Spleen (tissue), 11 donors: ENCODE results near the gene RFLNA. TPM values are rescaled to one million over a fixed set of nuclear protein-coding genes. Genes with fewer than 3 reads are reported as not detected.

ENCODE experiments used
- DNase-seq: peaks from one replicate; pipeline ENCODE4 v3.0.0-alpha.2; 2020
- H3K27ac ChIP-seq, 8 donors: fragments of 200-600 bp; sonication (generic) in 7 of 8; 1 replicate in 4 of 8; 2 replicates in 4 of 8; pipeline versions ENCODE4 v1.5.0 to v1.8.0; 2016 to 2021; ENCODE audit warnings: inconsistent platforms in 4 of 8, mild to moderate bottlenecking in 4 of 8, moderate library complexity in 1 of 8
- H3K27me3 ChIP-seq, 7 donors: fragments of 200-600 bp; sonication (generic) in 6 of 7; replicated peaks in 1 of 7; 1 replicate in 4 of 7; 2 replicates in 3 of 7; pipeline versions ENCODE4 v1.5.0 to v1.8.0; 2016 to 2021; ENCODE audit warnings: inconsistent platforms in 3 of 7, mild to moderate bottlenecking in 1 of 7
- H3K36me3 ChIP-seq, 6 donors: fragments of 200-600 bp; sonication (generic) in 5 of 6; 1 replicate in 4 of 6; 2 replicates in 2 of 6; pipeline versions ENCODE4 v1.5.0 to v1.8.0; 2016 to 2021; ENCODE audit warnings: inconsistent platforms in 2 of 6
- H3K4me1 ChIP-seq, 6 donors: fragments of 200-600 bp; sonication (generic) in 5 of 6; 1 replicate in 3 of 6; 2 replicates in 3 of 6; pipeline versions ENCODE4 v1.5.0 to v1.8.0; 2016 to 2021; ENCODE audit warnings: inconsistent platforms in 3 of 6
- H3K4me3 ChIP-seq, 8 donors: fragments of 200-600 bp; sonication (generic) in 7 of 8; 1 replicate in 4 of 8; 2 replicates in 4 of 8; pipeline versions ENCODE4 v1.5.0 to v1.8.0; 2016 to 2021; ENCODE audit warnings: inconsistent platforms in 4 of 8, mild to moderate bottlenecking in 4 of 8, moderate library complexity in 2 of 8
- H3K9me3 ChIP-seq, 8 donors: fragments of 200-600 bp; sonication (generic) in 7 of 8; 1 replicate in 4 of 8; 2 replicates in 4 of 8; pipeline versions ENCODE4 v1.5.0 to v1.8.0; 2016 to 2021; ENCODE audit warnings: inconsistent platforms in 4 of 8
- POLR2A ChIP-seq, 3 donors: fragments of 450-650 bp; IDR thresholded peaks; one replicate each; pipeline ENCODE4 v1.5.1; 2017; ENCODE audit warnings: antibody characterized with exemption in 3 of 3, mild to moderate bottlenecking in 1 of 3
- POLR2AphosphoS5 ChIP-seq, 3 donors: sonication (generic); formaldehyde crosslinking; IDR thresholded peaks; one replicate each; pipeline ENCODE4 v1.5.1; 2017; ENCODE audit warnings: antibody characterized with exemption in 3 of 3
- WGBS, 5 donors: extraction: QIAGEN DNeasy Blood & Tissue Kit in 3 of 5; methylation state at CpG; one replicate each; pipeline versions ENCODE4 v1.1.5 to v1.1.7; 2013 to 2018; 5-methylcytosine and 5-hydroxymethylcytosine counted together
- intact Hi-C: fragments of 100-400 bp; cut with DNase I; formaldehyde crosslinking; loops from one replicate; pipeline ENCODE4 v1.15.0; 2023; ENCODE audit warnings: low total_unique reads
- polyA plus RNA-seq, 3 donors: library from polyadenylated mRNA; stranded (reverse); fragments of 200-250 nt; gene quantifications; one replicate each; pipeline ENCODE4 v1.2.1, GENCODE V29; 2013
- total RNA-seq, 7 donors: library from RNA; depleted of rRNA in 3 of 7; stranded (reverse); fragments of >200 nt in 3 of 7; fragmentation: NEBNext Ultra II Directional in 4 of 7; extraction: Animal tissue kit (Norgen Biotek cat#: 25700) in 4 of 7; gene quantifications; one replicate each; pipeline versions ENCODE4 v1.1.0 to v1.2.1, GENCODE V29; 2016 to 2021
- TF ChIP-seq, protein P1 (sequence below), 11 experiments: fragments of 200-600 bp in 7 of 11; fragments of 450-650 bp in 4 of 11; sonication (generic) in 4 of 11; IDR thresholded peaks in 8 of 11; conservative IDR thresholded peaks in 3 of 11; 1 replicate in 7 of 11; 2 replicates in 4 of 11; pipeline versions ENCODE4 v1.4.0 to v1.8.0; 2016 to 2021; ENCODE audit warnings: antibody characterized with exemption in 11 of 11, inconsistent platforms in 4 of 11, mild to moderate bottlenecking in 1 of 11
- donor health status: healthy with polysubstance abuse.
- donor health status: DM: no; HTN: no; CAD: no; lungs with moderate emphysema.
- donor health status: DM: no; HTN: no; CAD: no.
- donor health status: Bipolar disorder and iron deficiency.
- donor health status: healthy.
- donor health status: DM: no; HTN: no; CAD: no.
- donor health status: DM: yes; HTN: yes; CAD: no.

The RFLNA gene
- total and polyA plus RNA-seq, 10 donors, result 0.04 to 0.35 (median 0.21) TPM; not detected in 6

DNA sequence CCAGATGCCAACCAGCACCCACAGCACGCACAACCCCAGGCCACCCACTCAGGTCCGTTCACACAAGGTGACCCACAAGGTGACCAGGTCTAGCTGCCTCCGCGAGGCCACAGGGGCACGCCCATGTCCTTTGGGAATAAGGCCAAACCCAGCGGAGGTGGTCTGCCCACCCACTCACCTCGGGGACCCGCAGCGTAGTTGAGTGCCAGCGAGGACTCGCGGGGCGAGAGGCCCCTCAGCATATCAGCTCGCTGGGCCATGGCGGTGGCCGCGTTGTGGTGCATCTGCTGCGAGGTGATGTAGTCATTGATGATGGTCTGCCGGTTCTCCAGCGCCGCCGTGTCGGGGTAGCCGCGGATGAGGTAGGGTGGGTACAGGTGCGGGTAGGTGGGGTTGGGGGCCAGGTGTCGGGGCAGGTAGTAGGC is 46.8 kb downstream of the RFLNA start:
- Histone ChIP-seq H3K27ac (no peak overlapping the region), H3K4me3 (no peak overlapping the region), H3K9me3 (no peaks in the 10 kb centered on the region), H3K36me3 (peaks cover 11 to 95% (median 86%) of the 10 kb centered on the region in 6 donors), H3K4me1 (no peaks in the 10 kb centered on the region), H3K27me3 (no peaks in the 10 kb centered on the region)
- TF ChIP-seq, protein P1, sequence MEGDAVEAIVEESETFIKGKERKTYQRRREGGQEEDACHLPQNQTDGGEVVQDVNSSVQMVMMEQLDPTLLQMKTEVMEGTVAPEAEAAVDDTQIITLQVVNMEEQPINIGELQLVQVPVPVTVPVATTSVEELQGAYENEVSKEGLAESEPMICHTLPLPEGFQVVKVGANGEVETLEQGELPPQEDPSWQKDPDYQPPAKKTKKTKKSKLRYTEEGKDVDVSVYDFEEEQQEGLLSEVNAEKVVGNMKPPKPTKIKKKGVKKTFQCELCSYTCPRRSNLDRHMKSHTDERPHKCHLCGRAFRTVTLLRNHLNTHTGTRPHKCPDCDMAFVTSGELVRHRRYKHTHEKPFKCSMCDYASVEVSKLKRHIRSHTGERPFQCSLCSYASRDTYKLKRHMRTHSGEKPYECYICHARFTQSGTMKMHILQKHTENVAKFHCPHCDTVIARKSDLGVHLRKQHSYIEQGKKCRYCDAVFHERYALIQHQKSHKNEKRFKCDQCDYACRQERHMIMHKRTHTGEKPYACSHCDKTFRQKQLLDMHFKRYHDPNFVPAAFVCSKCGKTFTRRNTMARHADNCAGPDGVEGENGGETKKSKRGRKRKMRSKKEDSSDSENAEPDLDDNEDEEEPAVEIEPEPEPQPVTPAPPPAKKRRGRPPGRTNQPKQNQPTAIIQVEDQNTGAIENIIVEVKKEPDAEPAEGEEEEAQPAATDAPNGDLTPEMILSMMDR (IDR thresholded peaks at IDR 0.05 in 8 of 11, conservative IDR thresholded peaks at IDR 0.05 in 3 of 11), result no peak
- peak in 2 of 3 donors; percentile 24 to 58 for TF ChIP-seq POLR2AphosphoS5 (IDR thresholded peaks at IDR 0.05)
- intact Hi-C loops, result loop anchor here (10.0 kb wide), 1 partner anchor 423 kb away; no protein-coding TSS in a partner anchor
- WGBS, 5 donors, result 93 to 98% (median 95%) methylated on average over 13 to 27 of the region's 27 CpGs
- no peak for DNase-seq

DNA sequence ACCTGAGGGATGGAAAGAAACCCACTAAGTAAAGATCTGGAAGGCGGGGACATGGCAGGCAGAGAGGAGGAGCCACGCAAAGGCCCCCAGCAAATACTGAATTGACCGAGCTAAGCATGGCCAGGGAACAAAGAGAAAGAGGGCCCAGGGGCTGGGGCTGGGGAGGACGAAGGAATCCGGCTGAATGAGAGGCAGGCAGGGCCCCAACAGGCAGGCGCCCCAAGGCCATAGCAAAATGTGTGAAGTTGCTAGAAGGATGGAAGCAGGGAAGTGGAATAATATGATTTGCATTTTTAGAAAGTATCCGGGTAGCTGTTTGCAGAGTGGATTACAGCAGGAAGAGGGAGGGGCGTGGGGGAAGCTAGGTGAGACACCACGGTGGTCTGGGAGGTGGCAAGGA is 49.1 kb downstream of the RFLNA start:
- DNase-seq, result no peak
- intact Hi-C loops, result loop anchor here (10.0 kb wide), 1 partner anchor 421 kb away; no protein-coding TSS in a partner anchor
- peaks cover 11 to 97% (median 92%) of the 10 kb centered on the region in 6 donors for H3K36me3 ChIP-seq
- no peaks in the 10 kb centered on the region for H3K9me3 ChIP-seq
- no peaks in the 10 kb centered on the region for H3K4me1 ChIP-seq
- 82 to 94% (median 87%) methylated on average over 9 of the region's 9 CpGs for WGBS, 5 donors
- H3K27ac ChIP-seq, result no peak overlapping the region
- TF ChIP-seq POLR2A (IDR thresholded peaks at IDR 0.05) (no peak), POLR2AphosphoS5 (IDR thresholded peaks at IDR 0.05) (no peak)
- TF ChIP-seq, protein P1 (IDR thresholded peaks at IDR 0.05 in 8 of 11, conservative IDR thresholded peaks at IDR 0.05 in 3 of 11), result no peak
- no peaks in the 10 kb centered on the region for H3K27me3 ChIP-seq
- no peak overlapping the region for H3K4me3 ChIP-seq

DNA sequence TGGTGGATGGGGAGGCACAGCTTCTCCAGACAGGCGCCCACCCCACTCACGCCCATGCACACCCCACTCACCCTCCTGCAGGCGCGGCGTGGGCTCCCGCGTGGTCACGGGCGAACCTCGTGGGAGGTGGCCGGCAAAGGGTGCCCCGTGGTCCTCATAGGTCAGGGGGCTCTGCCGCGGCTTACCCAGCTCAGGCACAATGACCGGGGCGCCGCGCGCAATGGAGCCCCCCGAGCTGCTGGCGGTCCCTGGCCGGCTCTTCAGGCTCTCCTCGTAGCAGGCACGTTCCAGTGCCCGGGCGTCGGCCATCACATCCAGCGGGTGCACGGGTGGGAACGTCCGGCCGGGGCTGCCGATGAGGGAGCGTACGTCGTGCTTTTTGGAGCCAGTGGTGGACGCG is 49.6 kb downstream of the RFLNA start:
- no peak for DNase-seq
- peak in 1 of 3 donors; percentile 59 for TF ChIP-seq POLR2AphosphoS5 (IDR thresholded peaks at IDR 0.05)
- no peak for TF ChIP-seq POLR2A (IDR thresholded peaks at IDR 0.05)
- intact Hi-C loops, result loop anchor here (10.0 kb wide), 1 partner anchor 420 kb away; no protein-coding TSS in a partner anchor
- Histone ChIP-seq H3K36me3 (peaks cover 11 to 100% (median 96%) of the 10 kb centered on the region in 6 donors), H3K4me3 (no peak overlapping the region), H3K4me1 (no peaks in the 10 kb centered on the region), H3K9me3 (no peaks in the 10 kb centered on the region), H3K27ac (no peak overlapping the region), H3K27me3 (no peaks in the 10 kb centered on the region)
- WGBS, 5 donors, result 94 to 99% (median 96%) methylated on average over 17 to 38 of the region's 38 CpGs

DNA sequence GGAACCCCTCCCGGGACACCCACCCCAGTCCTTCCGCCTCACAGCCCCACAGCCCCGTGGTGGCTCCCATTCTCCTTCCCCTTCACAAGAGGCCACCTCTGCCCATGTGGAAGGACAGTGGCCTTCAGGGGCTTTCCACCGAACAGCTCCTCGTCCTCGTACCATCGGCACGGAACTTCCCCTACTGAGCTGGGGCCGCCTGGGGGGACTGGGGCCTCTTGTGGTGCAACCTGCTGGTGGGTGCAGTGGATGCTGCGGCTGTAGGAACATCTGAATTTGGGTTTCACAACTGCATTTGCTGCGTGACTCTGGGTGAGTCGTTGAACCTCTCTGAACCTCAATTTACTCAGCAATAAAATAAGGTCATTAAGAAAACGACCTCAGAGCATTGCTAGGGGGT is 50.9 kb downstream of the RFLNA start:
- intact Hi-C loops, result loop anchor here (10.0 kb wide), 1 partner anchor 419 kb away; no protein-coding TSS in a partner anchor

More for the DNA sequence above, 50.9 kb downstream of the RFLNA start:
- H3K9me3 ChIP-seq, result no peaks in the 10 kb centered on the region
- no peak overlapping the region for H3K4me3 ChIP-seq
- TF ChIP-seq, protein P1 (IDR thresholded peaks at IDR 0.05 in 8 of 11, conservative IDR thresholded peaks at IDR 0.05 in 3 of 11), result no peak
- TF ChIP-seq POLR2A (IDR thresholded peaks at IDR 0.05) (no peak), POLR2AphosphoS5 (IDR thresholded peaks at IDR 0.05) (no peak)
- H3K27me3 ChIP-seq, result no peaks in the 10 kb centered on the region
- peaks cover 11 to 100% (median 99%) of the 10 kb centered on the region in 6 donors for H3K36me3 ChIP-seq
- WGBS, 5 donors, result 58 to 87% (median 68%) methylated on average over 13 of the region's 13 CpGs
- DNase-seq, result no peak
- H3K27ac ChIP-seq, result no peak overlapping the region
- no peaks in the 10 kb centered on the region for H3K4me1 ChIP-seq
